RWPE1 (cell line): ENCODE data around the gene RIPK4.
"Not testable (repeated sequence)": the region's sequence is repeated elsewhere in the genome, so short reads cannot be mapped to it uniquely, and the experiment has no call there.

Source experiments
- CTCF ChIA-PET: fragments of 350-600 bp; sonication (Branson Sonifier 250); formaldehyde crosslinking; extraction: SDS; loops from one replicate; lab custom pipeline; 2021; lab: Yijun Ruan, JAX
- POLR2A ChIA-PET: fragments of 400-600 bp; formaldehyde crosslinking; extraction: SDS; loops from one replicate; lab custom pipeline; 2020; ENCODE audit warnings: antibody characterized with exemption; ENCODE audit not compliant: low non-redundant PET; lab: Yijun Ruan, JAX
- DNase-seq: peaks from one replicate; pipeline ENCODE4 v3.0.0; 2012; ENCODE audit warnings: low spot score
- H3K27ac ChIP-seq: fragments of 450-650 bp; 2 replicates; pipeline ENCODE4 v1.5.1; 2017
- CTCF ChIP-seq: fragments of 450-650 bp; conservative IDR thresholded peaks from 2 replicates; pipeline ENCODE4 v1.5.1; 2017; ENCODE audit warnings: low read depth, mild to moderate bottlenecking

The RIPK4 gene

GRCh38 chr21:41720250-41720649 lies 46.6 kb downstream of the RIPK4 start:
- DNase-seq = no peak
- ChIA-PET POLR2A (no interaction called here), CTCF (no interaction called here)
- no peak for TF ChIP-seq CTCF
- no peak overlapping the region for H3K27ac ChIP-seq

GRCh38 chr21:41719691-41720090 lies 47.2 kb downstream of the RIPK4 start:
- ChIA-PET CTCF (no interaction called here), POLR2A (no interaction called here)
- DNase-seq = no peak
- no peak for TF ChIP-seq CTCF
- no peak overlapping the region; the same call in 1 of the 2 replicates for H3K27ac ChIP-seq

- CTCF ChIA-PET = interaction anchor here (0.6 to 1.4 kb wide), 2 partner anchors 39 to 51 kb away, joined by 3 to 5 read pairs; no protein-coding TSS in a partner anchor
- DNase-seq = no peak
- POLR2A ChIA-PET = no interaction called here
- TF ChIP-seq CTCF = no peak
- H3K27ac ChIP-seq = peak overlapping the region; percentile 93
These were observed 49.1 kb downstream of the RIPK4 start for GRCh38 chr21:41717573-41718330.

GRCh38 chr21:41716751-41717150 lies 50.1 kb downstream of the RIPK4 start:
- CTCF ChIA-PET = interaction anchor here (1.2 kb wide), 2 partner anchors 28 to 105 kb away, joined by 3 to 5 read pairs; no protein-coding TSS in a partner anchor

GRCh38 chr21:41715649-41716281 lies 51.1 kb downstream of the RIPK4 start:
- peak; percentile 90 for DNase-seq
- TF ChIP-seq CTCF = no peak
- CTCF ChIA-PET = interaction anchor here (0.6 to 1.5 kb wide), 5 partner anchors 9 to 439 kb away, joined by 3 to 5 read pairs (median 3); no protein-coding TSS in a partner anchor
- peak overlapping the region; percentile 93 for H3K27ac ChIP-seq
- POLR2A ChIA-PET = interaction anchor here (0.6 to 0.9 kb wide), 2 partner anchors 32 to 36 kb away, joined by 3 read pairs; no protein-coding TSS in a partner anchor

More at GRCh38 chr21:41716751-41717150, 50.1 kb downstream of the RIPK4 start:
- TF ChIP-seq CTCF = no peak
- peak overlapping the region; percentile 93 for H3K27ac ChIP-seq
- DNase-seq = no peak
- POLR2A ChIA-PET = interaction anchor here (0.6 kb wide), 1 partner anchor 33 kb away, joined by 3 read pairs; no protein-coding TSS in a partner anchor

- peak overlapping the region; percentile 93 for H3K27ac ChIP-seq
- POLR2A ChIA-PET, DNase-seq: not testable (repeated sequence)
- CTCF ChIA-PET = interaction anchor here (0.6 kb wide), 1 partner anchor 12 kb away, joined by 4 read pairs; no protein-coding TSS in a partner anchor
These were observed 52.5 kb downstream of the RIPK4 start for GRCh38 chr21:41714299-41714865.
